Activated naive CD4-positive, alpha-beta T cell treated with anti-CD3 and anti-CD28 coated beads for 36 hours (primary cell): ENCODE data around the gene DLEC1. TPM values are rescaled to one million over a fixed set of nuclear protein-coding genes. Genes with fewer than 3 reads are reported as not detected.
"Not testable (repeated sequence)": the region's sequence is repeated elsewhere in the genome, so short reads cannot be mapped to it uniquely, and the experiment has no call there.

Experiments used
- CTCF ChIA-PET: fragments of 350-600 bp; sonication (Branson Sonifier 250); formaldehyde crosslinking; loops from one replicate; lab custom pipeline; 2021; ENCODE audit warnings: antibody characterized with exemption; lab: Charles Lee
- DNase-seq: peaks from one replicate; pipeline ENCODE4 v3.0.0-alpha.2; 2020
- H3K27ac Mint-ChIP-seq: one replicate; pipeline ENCODE4 v1.8.0; 2021; ENCODE audit warnings: mild to moderate bottlenecking, mixed read lengths
- H3K27me3 Mint-ChIP-seq: one replicate; pipeline ENCODE4 v1.8.0; 2021; ENCODE audit warnings: low read depth, mixed read lengths
- H3K36me3 Mint-ChIP-seq: one replicate; pipeline ENCODE4 v1.8.0; 2021; ENCODE audit warnings: low read depth, mixed read lengths
- H3K4me1 Mint-ChIP-seq: one replicate; pipeline ENCODE4 v1.8.0; 2021; ENCODE audit warnings: low read depth, mixed read lengths
- H3K4me3 Mint-ChIP-seq: one replicate; pipeline ENCODE4 v1.8.0; 2021; ENCODE audit warnings: mild to moderate bottlenecking, moderate library complexity, mixed read lengths
- H3K9me3 Mint-ChIP-seq: one replicate; pipeline ENCODE4 v1.8.0; 2021; ENCODE audit warnings: mixed read lengths
- intact Hi-C: fragments of 100-400 bp; cut with micrococcal nuclease; formaldehyde crosslinking; loops from one replicate; pipeline ENCODE4 v1.15.1; 2023
- total RNA-seq, 2 experiments: library from RNA; stranded (reverse); gene quantifications; one replicate each; pipeline ENCODE4 v1.2.3, GENCODE V29; 2021

Gene DLEC1
- total RNA-seq, 2 experiments from 2014 or later: 0.17 to 0.19 TPM

- no peaks in the 10 kb centered on the region for H3K9me3 Mint-ChIP-seq
- intact Hi-C loops: no loop called here
- CTCF ChIA-PET: interaction anchor here (0.8 kb wide), 1 partner anchor 11 kb away, joined by 3 read pairs; no protein-coding TSS in a partner anchor
- no peaks in the 10 kb centered on the region for H3K27me3 Mint-ChIP-seq
- peaks cover 24% of the 10 kb centered on the region for H3K36me3 Mint-ChIP-seq
- no peak for DNase-seq
- H3K4me1 Mint-ChIP-seq: peaks cover 6% of the 10 kb centered on the region
- H3K4me3 Mint-ChIP-seq: no peak overlapping the region
- no peak overlapping the region for H3K27ac Mint-ChIP-seq
These were observed 89.3 kb downstream of the DLEC1 start for GRCh38 chr3:38128303-38128655.

- no peaks in the 10 kb centered on the region for H3K9me3 Mint-ChIP-seq
- DNase-seq: no peak
- intact Hi-C loops: no loop called here
- no peak overlapping the region for H3K4me3 Mint-ChIP-seq
- peaks cover 7% of the 10 kb centered on the region for H3K4me1 Mint-ChIP-seq
- no peak overlapping the region for H3K27ac Mint-ChIP-seq
- no peaks in the 10 kb centered on the region for H3K27me3 Mint-ChIP-seq
- CTCF ChIA-PET: interaction anchor here (0.8 to 1.4 kb wide), 2 partner anchors 10 to 11 kb away, joined by 3 to 5 read pairs; no protein-coding TSS in a partner anchor
- H3K36me3 Mint-ChIP-seq: peaks cover 25% of the 10 kb centered on the region
These were observed 90.0 kb downstream of the DLEC1 start for GRCh38 chr3:38129058-38129457.

- peaks cover 30% of the 10 kb centered on the region for H3K36me3 Mint-ChIP-seq
- H3K4me1 Mint-ChIP-seq: peaks cover 21% of the 10 kb centered on the region
- H3K27ac Mint-ChIP-seq: no peak overlapping the region
- no peaks in the 10 kb centered on the region for H3K9me3 Mint-ChIP-seq
- no peaks in the 10 kb centered on the region for H3K27me3 Mint-ChIP-seq
- intact Hi-C loops: no loop called here
- CTCF ChIA-PET: interaction anchor here (0.9 kb wide), 1 partner anchor 34 kb away, joined by 3 read pairs; no protein-coding TSS in a partner anchor
- no peak for DNase-seq
- H3K4me3 Mint-ChIP-seq: no peak overlapping the region
These were observed 91.6 kb downstream of the DLEC1 start for GRCh38 chr3:38130631-38131065.

DNA sequence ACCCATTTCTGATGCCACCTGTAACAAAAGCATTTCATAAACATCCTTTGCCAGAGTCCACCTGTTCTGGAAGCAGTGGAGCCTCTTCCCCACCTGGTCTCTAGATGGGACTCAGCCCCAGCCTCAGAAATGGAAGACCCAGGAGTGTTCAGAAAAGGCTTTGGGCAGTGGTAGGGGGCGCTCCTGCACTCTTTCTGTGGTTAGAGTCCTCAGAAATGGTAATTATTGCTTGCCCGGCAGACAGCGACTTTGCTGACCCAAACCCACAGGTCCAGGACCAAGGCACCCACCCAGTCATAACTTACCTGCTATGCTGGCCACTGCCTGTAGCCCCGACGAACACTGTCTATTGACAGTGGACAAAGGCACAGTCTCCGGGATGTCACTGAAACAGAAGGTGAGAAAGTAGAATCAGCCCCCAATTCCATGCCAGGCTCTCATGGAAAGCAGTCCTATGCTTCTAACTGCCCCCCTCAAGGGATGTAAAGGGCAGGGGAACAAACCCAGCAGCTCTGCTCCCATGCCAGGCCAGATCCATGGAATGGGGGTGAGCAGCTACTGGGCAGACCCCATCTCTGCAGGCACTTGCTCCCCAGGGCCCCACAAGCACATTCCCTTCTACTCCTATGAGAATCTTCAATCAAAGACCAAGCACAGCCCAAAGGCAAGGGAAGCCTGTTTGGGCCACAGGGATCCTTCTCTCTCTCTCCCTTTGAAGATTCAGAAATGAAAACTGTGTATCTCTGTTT is 92.8 kb downstream of the DLEC1 start:
- H3K4me3 Mint-ChIP-seq: no peak overlapping the region
- DNase-seq: peak; percentile 63
- H3K27ac Mint-ChIP-seq: no peak overlapping the region
- CTCF ChIA-PET: interaction anchor here (0.6 to 1.0 kb wide), 3 partner anchors 167 to 275 kb away, joined by 3 to 5 read pairs (median 4); partner anchors contain the start of gene XYLB
- H3K27me3 Mint-ChIP-seq: no peaks in the 10 kb centered on the region
- peaks cover 30% of the 10 kb centered on the region for H3K36me3 Mint-ChIP-seq
- peaks cover 25% of the 10 kb centered on the region for H3K4me1 Mint-ChIP-seq
- H3K9me3 Mint-ChIP-seq: no peaks in the 10 kb centered on the region
- intact Hi-C loops: no loop called here

- DNase-seq: no peak
- H3K36me3 Mint-ChIP-seq: peaks cover 27% of the 10 kb centered on the region
- no peaks in the 10 kb centered on the region for H3K9me3 Mint-ChIP-seq
- CTCF ChIA-PET: interaction anchor here (0.9 to 1.8 kb wide), 3 partner anchors 15 to 347 kb away, joined by 3 to 5 read pairs (median 4); partner anchors contain the start of gene XYLB
- peaks cover 33% of the 10 kb centered on the region for H3K4me1 Mint-ChIP-seq
- H3K4me3 Mint-ChIP-seq: no peak overlapping the region
- intact Hi-C loops: no loop called here
- peak overlapping the region; percentile 7 for H3K27ac Mint-ChIP-seq
- no peaks in the 10 kb centered on the region for H3K27me3 Mint-ChIP-seq
These were observed 94.2 kb downstream of the DLEC1 start for GRCh38 chr3:38133209-38133556.

GRCh38 chr3:38133557-38134405 is 94.8 kb downstream of the DLEC1 start:
- no peaks in the 10 kb centered on the region for H3K27me3 Mint-ChIP-seq
- CTCF ChIA-PET: interaction anchor here (0.9 to 1.8 kb wide), 3 partner anchors 15 to 347 kb away, joined by 3 to 5 read pairs (median 4); partner anchors contain the start of gene XYLB
- H3K9me3 Mint-ChIP-seq: no peaks in the 10 kb centered on the region
- peaks cover 35% of the 10 kb centered on the region for H3K4me1 Mint-ChIP-seq
- no peak for DNase-seq
- intact Hi-C loops: no loop called here
- peaks cover 27% of the 10 kb centered on the region for H3K36me3 Mint-ChIP-seq
- H3K27ac Mint-ChIP-seq: no peak overlapping the region
- no peak overlapping the region for H3K4me3 Mint-ChIP-seq

DNA sequence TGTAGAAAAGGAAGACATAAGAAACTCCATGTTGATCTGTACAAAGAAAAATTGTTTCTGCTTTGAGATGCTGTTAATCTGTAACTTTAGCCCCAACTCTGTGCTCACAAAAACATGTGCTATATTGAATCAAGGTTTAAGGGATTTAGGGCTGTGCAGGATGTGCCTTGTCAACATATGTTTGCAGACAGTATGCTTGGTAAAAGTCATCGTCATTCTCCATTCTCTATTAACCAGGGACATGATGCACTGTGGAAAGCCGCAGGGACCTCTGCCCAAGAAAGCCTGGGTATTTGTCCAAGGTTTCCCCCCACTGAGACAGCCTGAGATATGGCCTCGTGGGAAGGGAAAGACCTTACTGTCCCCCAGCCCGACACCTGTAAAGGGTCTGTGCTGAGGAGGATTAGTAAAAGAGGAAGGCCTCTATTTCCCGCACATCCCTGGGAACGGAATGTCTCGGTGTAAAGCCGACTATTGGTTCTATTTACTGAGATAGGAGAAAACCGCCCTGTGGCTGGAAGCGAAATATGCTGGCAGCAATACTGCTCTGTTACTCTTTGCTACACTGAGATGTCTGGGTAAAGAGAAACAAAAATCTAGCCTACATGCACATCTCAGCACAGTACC is 95.6 kb downstream of the DLEC1 start:
- intact Hi-C loops: loop anchor here (5.0 kb wide), 2 partner anchors 163 to 348 kb away; no protein-coding TSS in a partner anchor
- CTCF ChIA-PET: interaction anchor here (1.8 kb wide), 1 partner anchor 16 kb away, joined by 5 read pairs; no protein-coding TSS in a partner anchor

GRCh38 chr3:38135621-38136277 is 96.7 kb downstream of the DLEC1 start:
- Mint-ChIP-seq H3K4me1 (peaks cover 49% of the 10 kb centered on the region), H3K36me3 (peaks cover 20% of the 10 kb centered on the region), H3K27ac (peak overlapping the region; percentile 83), H3K4me3 (peak overlapping the region; percentile 88)
- CTCF ChIA-PET: interaction anchor here (0.8 to 1.1 kb wide), 2 partner anchors 17 to 360 kb away, joined by 3 to 5 read pairs; partner anchors contain the start of gene EXOG
- H3K27me3 Mint-ChIP-seq, H3K9me3 Mint-ChIP-seq: not testable (repeated sequence)
- peak; percentile 47 for DNase-seq
- intact Hi-C loops: loop anchor here (2.0 to 5.0 kb wide), 6 partner anchors 162 to 915 kb away; partner anchors contain the start of genes EXOG and SCN11A

More for the DNA sequence above, 95.6 kb downstream of the DLEC1 start:
- H3K27ac Mint-ChIP-seq: peak overlapping the region; percentile 27
- not testable (repeated sequence) for DNase-seq, H3K27me3 Mint-ChIP-seq, H3K9me3 Mint-ChIP-seq, H3K4me3 Mint-ChIP-seq
- H3K4me1 Mint-ChIP-seq: peaks cover 39% of the 10 kb centered on the region
- H3K36me3 Mint-ChIP-seq: peaks cover 24% of the 10 kb centered on the region

DNA sequence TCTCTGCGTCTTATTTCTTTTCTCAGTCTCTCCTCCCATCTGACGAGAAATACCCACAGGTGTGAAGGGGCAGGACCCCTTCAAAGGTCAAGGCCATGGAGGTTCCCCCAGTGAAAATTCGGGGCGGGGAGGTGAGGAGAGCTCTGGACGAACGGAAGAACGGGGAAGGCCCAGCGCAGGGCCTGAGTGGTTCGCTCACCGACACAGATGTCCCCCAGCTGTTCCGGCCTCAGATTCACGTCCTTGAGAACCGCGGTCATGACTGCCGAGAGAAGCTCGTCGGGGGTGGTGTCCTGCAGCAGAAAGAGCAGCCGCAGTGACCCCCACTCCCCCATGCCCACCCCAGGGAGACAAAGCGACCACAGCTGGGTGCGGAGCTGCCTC is 97.4 kb downstream of the DLEC1 start:
- Mint-ChIP-seq H3K27me3 (no peaks in the 10 kb centered on the region), H3K27ac (peak overlapping the region; percentile 83), H3K4me1 (peaks cover 51% of the 10 kb centered on the region), H3K9me3 (no peaks in the 10 kb centered on the region), H3K36me3 (peaks cover 24% of the 10 kb centered on the region), H3K4me3 (peak overlapping the region; percentile 88)
- CTCF ChIA-PET: interaction anchor here (0.8 to 1.1 kb wide), 3 partner anchors 18 to 360 kb away, joined by 3 to 5 read pairs (median 5); partner anchors contain the start of genes EXOG and OXSR1
- no peak for DNase-seq
- intact Hi-C loops: loop anchor here (2.0 to 5.0 kb wide), 6 partner anchors 161 to 914 kb away; partner anchors contain the start of genes EXOG and SCN11A

DNA sequence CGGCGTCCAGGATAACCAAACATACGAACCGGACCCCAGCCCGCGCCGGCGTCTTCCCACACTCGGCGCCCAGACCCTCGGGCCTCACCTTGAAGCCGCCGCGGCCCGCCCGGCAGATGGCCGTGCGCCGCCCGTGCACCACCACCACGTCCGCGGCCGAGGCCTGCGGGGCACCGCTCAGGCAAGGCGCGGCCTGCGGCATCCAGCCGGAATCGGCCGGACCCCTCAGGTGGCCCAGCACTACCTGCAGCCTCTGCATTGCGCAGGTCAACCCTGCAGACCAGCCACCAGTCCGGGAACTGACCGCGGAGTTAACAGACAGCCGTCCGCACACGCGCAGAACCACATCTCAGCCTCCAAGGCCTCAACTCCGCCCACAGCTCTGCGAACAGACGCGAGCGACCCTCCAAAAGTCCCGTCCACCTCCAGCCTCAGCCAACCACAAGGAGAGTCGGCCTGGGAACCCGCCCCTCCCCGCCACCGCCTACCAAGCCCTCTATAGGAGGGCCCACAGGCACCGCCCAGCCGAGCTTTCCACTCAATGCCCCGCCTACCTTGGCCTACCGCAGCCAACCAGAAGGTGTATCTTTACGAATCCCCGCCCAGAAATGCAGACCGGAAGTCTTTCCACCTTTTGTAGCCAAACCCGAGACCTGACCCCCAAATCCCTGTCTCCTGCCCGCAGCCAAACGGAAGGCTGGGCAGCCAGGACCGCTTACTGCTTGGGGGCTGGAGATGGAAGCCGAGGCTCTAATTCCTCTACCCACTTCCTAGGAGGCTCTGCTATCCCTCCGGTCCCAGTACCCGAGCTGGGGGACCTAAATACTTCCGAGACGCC is 98.0 kb downstream of the DLEC1 start, which contains the start of gene ACAA1:
Gene ACAA1, minus strand, starts transcription at position 351 of the 838 bp plus-strand sequence. Its CDS starts 92 bp downstream, at position 259.
- DNase-seq: peak; percentile 99
- peak within 1 kb of the TSS; percentile 88 for H3K4me3 Mint-ChIP-seq
- H3K27ac Mint-ChIP-seq: peak within 1 kb of the TSS; percentile 99
- intact Hi-C loops: loop anchor here (1.0 to 5.0 kb wide), 11 partner anchors 17 to 1144 kb away; partner anchors contain the start of genes DLEC1, EPM2AIP1, EXOG and MLH1
- no peaks in the 10 kb centered on the region for H3K9me3 Mint-ChIP-seq
- no peaks in the 10 kb centered on the region for H3K27me3 Mint-ChIP-seq
- peaks cover 53% of the 10 kb centered on the region for H3K4me1 Mint-ChIP-seq
- CTCF ChIA-PET: interaction anchor here (0.8 to 1.5 kb wide), 4 partner anchors 18 to 359 kb away, joined by 3 to 5 read pairs (median 4); partner anchors contain the start of genes EXOG and OXSR1
- peaks cover 26% of the 10 kb centered on the region for H3K36me3 Mint-ChIP-seq
